SK-N-SH treated with all-trans-retinoic acid at 6 μM for 48 hours (cell line): Measurements from ENCODE around the gene TMTC3.

ENCODE experiments used
- ATAC-seq: fragments of 200-7000 bp; cut with Tn5 transposase; 3 replicates; pipeline ENCODE4 v1.9.1; 2020; ENCODE audit warnings: mild to moderate bottlenecking, moderate library complexity
- ARNTL ChIP-seq: fragments of 450-650 bp; formaldehyde crosslinking; IDR thresholded peaks from 2 replicates; pipeline ENCODE4 v1.5.0; 2020; ENCODE audit warnings: low read depth, mild to moderate bottlenecking, moderate library complexity, borderline replicate concordance
- BACH2 ChIP-seq: fragments of 250-450 bp; sonication (Bioruptor Pico); IDR thresholded peaks from 2 replicates; pipeline ENCODE4 v1.9.0; 2021; ENCODE audit warnings: mild to moderate bottlenecking, borderline replicate concordance
- CSDC2 ChIP-seq: fragments of 250-450 bp; sonication (Bioruptor Pico); IDR thresholded peaks from 2 replicates; pipeline ENCODE4 v1.5.0; 2020; ENCODE audit warnings: mild to moderate bottlenecking, moderate library complexity
- CSRNP3 ChIP-seq: fragments of 250-450 bp; sonication (Bioruptor Pico); IDR thresholded peaks from 2 replicates; pipeline ENCODE4 v1.5.1; 2021; ENCODE audit warnings: mild to moderate bottlenecking, moderate library complexity
- ESRRG ChIP-seq: fragments of 250-450 bp; sonication (Bioruptor Pico); IDR thresholded peaks from 2 replicates; pipeline ENCODE4 v1.6.1; 2021; ENCODE audit warnings: mild to moderate bottlenecking
- GLIS3 ChIP-seq: fragments of 250-450 bp; sonication (Bioruptor Pico); IDR thresholded peaks from 2 replicates; pipeline ENCODE4 v1.5.0; 2020; ENCODE audit warnings: mild to moderate bottlenecking, moderate library complexity
- ISL1 ChIP-seq: fragments of 250-450 bp; sonication (Bioruptor Pico); IDR thresholded peaks from 2 replicates; pipeline ENCODE4 v2.1.2; 2022; ENCODE audit warnings: mild to moderate bottlenecking, moderate library complexity
- PPARA ChIP-seq: fragments of 250-450 bp; sonication (Bioruptor Pico); IDR thresholded peaks from 2 replicates; pipeline ENCODE4 v1.5.0; 2020; ENCODE audit warnings: mild to moderate bottlenecking, borderline replicate concordance
- RARB ChIP-seq: fragments of 250-450 bp; sonication (Bioruptor Pico); IDR thresholded peaks from 2 replicates; pipeline ENCODE4 v1.8.0; 2021; ENCODE audit warnings: mild to moderate bottlenecking, moderate library complexity
- SNAI2 ChIP-seq: fragments of 250-450 bp; sonication (Bioruptor Pico); IDR thresholded peaks from 2 replicates; pipeline ENCODE4 v1.5.0; 2020; ENCODE audit warnings: mild to moderate bottlenecking, moderate library complexity
- TOX ChIP-seq: fragments of 250-450 bp; sonication (Bioruptor Pico); IDR thresholded peaks from 2 replicates; pipeline ENCODE4 v1.8.0; 2021; ENCODE audit warnings: mild to moderate bottlenecking, moderate library complexity, borderline replicate concordance
- TSHZ2 ChIP-seq: fragments of 250-450 bp; sonication (Bioruptor Pico); IDR thresholded peaks from 2 replicates; pipeline ENCODE4 v1.5.0; 2020; ENCODE audit warnings: mild to moderate bottlenecking, moderate library complexity
- ZC3H10 ChIP-seq: fragments of 250-450 bp; sonication (Bioruptor Pico); IDR thresholded peaks from 2 replicates; pipeline ENCODE4 v1.5.1; 2021; ENCODE audit warnings: mild to moderate bottlenecking, moderate library complexity
- ZFP3 ChIP-seq: fragments of 250-450 bp; sonication (Bioruptor Pico); IDR thresholded peaks from 2 replicates; pipeline ENCODE4 v1.5.0; 2020; ENCODE audit warnings: mild to moderate bottlenecking, moderate library complexity
- ZNF565 ChIP-seq: fragments of 450-650 bp; formaldehyde crosslinking; conservative IDR thresholded peaks from 2 replicates; pipeline ENCODE4 v1.5.0; 2020; ENCODE audit warnings: low read depth, mild to moderate bottlenecking, moderate library complexity
- ZNF70 ChIP-seq: fragments of 450-650 bp; formaldehyde crosslinking; IDR thresholded peaks from 2 replicates; pipeline ENCODE4 v1.5.0; 2020; ENCODE audit warnings: mild to moderate bottlenecking, moderate library complexity
- TF ChIP-seq, protein P1 (sequence below): fragments of 250-450 bp; sonication (Bioruptor Pico); IDR thresholded peaks from 2 replicates; pipeline ENCODE4 v1.8.0; 2020; ENCODE audit warnings: mild to moderate bottlenecking, moderate library complexity, borderline replicate concordance
- TF ChIP-seq, protein P2 (sequence below): fragments of 250-450 bp; sonication (Bioruptor Pico); IDR thresholded peaks from 2 replicates; pipeline ENCODE4 v1.5.1; 2020; ENCODE audit warnings: low read depth, mild to moderate bottlenecking, moderate library complexity
- TF ChIP-seq, protein P3 (sequence below): fragments of 250-450 bp; sonication (Bioruptor Pico); IDR thresholded peaks from 2 replicates; pipeline ENCODE4 v1.8.0; 2021; ENCODE audit warnings: low read depth, mild to moderate bottlenecking, moderate library complexity, borderline replicate concordance

The TMTC3 gene

DNA sequence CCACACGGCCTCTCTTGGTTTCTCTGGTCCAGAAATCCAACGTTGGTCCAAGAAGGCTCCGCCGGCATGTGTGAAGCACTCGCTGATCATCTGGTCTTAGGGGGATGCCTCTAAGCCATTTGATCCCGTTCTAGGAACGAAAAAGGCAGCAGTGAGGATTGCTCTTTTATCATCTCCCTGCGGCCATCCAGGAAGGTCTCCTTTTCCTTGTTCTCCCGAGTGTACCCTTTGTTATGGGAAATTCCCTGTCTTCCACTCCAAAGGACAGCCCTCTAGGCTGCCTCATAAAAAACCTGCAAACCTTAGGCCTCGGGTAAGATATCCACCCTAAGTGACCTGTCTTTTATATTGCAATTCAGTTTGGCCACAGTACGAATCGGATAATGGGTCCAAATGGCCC lies 85.8 kb downstream of the TMTC3 start:
- TF ChIP-seq, protein P1, sequence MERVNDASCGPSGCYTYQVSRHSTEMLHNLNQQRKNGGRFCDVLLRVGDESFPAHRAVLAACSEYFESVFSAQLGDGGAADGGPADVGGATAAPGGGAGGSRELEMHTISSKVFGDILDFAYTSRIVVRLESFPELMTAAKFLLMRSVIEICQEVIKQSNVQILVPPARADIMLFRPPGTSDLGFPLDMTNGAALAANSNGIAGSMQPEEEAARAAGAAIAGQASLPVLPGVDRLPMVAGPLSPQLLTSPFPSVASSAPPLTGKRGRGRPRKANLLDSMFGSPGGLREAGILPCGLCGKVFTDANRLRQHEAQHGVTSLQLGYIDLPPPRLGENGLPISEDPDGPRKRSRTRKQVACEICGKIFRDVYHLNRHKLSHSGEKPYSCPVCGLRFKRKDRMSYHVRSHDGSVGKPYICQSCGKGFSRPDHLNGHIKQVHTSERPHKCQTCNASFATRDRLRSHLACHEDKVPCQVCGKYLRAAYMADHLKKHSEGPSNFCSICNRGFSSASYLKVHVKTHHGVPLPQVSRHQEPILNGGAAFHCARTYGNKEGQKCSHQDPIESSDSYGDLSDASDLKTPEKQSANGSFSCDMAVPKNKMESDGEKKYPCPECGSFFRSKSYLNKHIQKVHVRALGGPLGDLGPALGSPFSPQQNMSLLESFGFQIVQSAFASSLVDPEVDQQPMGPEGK (CRISPR knock-in tag): no peak
- no peak for TF ChIP-seq TOX (CRISPR knock-in tag)
- TF ChIP-seq ZFP3 (CRISPR knock-in tag): no peak
- TF ChIP-seq ZNF565 (CRISPR knock-in tag): no peak
- TF ChIP-seq GLIS3 (CRISPR knock-in tag): no peak
- TF ChIP-seq, protein P2, sequence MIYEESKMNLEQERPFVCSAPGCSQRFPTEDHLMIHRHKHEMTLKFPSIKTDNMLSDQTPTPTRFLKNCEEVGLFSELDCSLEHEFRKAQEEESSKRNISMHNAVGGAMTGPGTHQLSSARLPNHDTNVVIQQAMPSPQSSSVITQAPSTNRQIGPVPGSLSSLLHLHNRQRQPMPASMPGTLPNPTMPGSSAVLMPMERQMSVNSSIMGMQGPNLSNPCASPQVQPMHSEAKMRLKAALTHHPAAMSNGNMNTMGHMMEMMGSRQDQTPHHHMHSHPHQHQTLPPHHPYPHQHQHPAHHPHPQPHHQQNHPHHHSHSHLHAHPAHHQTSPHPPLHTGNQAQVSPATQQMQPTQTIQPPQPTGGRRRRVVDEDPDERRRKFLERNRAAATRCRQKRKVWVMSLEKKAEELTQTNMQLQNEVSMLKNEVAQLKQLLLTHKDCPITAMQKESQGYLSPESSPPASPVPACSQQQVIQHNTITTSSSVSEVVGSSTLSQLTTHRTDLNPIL (CRISPR knock-in tag): no peak
- TF ChIP-seq RARB: no peak
- no peak for TF ChIP-seq ISL1
- TF ChIP-seq SNAI2 (CRISPR knock-in tag): no peak
- TF ChIP-seq, protein P3, sequence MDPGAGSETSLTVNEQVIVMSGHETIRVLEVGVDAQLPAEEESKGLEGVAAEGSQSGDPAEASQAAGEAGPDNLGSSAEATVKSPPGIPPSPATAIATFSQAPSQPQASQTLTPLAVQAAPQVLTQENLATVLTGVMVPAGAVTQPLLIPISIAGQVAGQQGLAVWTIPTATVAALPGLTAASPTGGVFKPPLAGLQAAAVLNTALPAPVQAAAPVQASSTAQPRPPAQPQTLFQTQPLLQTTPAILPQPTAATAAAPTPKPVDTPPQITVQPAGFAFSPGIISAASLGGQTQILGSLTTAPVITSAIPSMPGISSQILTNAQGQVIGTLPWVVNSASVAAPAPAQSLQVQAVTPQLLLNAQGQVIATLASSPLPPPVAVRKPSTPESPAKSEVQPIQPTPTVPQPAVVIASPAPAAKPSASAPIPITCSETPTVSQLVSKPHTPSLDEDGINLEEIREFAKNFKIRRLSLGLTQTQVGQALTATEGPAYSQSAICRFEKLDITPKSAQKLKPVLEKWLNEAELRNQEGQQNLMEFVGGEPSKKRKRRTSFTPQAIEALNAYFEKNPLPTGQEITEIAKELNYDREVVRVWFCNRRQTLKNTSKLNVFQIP (CRISPR knock-in tag): no peak
- no peak for TF ChIP-seq PPARA (CRISPR knock-in tag)
- ATAC-seq: no peak

DNA sequence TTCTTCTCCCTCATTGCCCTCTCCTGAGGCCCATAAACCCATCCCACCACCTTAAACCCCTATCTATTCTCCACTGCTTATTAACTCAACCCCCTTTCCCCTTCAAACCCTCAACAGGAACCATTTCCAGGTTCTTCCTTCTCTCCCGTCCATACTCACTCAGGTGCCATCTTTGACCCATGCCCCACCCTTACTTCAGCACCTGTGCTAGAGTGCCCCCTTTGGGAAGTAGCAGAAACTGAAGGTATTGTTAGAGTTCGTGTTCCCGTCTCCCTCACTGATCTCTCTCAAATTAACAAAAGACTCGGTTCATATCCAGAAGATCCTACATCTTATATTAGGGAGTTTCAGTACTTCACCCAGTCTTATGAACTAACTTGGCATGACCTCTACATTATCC lies 86.6 kb downstream of the TMTC3 start:
- no peak for ATAC-seq

More for the DNA sequence above, 86.6 kb downstream of the TMTC3 start:
- TF ChIP-seq CSDC2 (CRISPR knock-in tag) (no peak), GLIS3 (CRISPR knock-in tag) (no peak), ARNTL (CRISPR knock-in tag) (no peak), PPARA (CRISPR knock-in tag) (no peak), TSHZ2 (CRISPR knock-in tag) (no peak), BACH2 (CRISPR knock-in tag) (no peak), CSRNP3 (CRISPR knock-in tag) (no peak), ZNF565 (CRISPR knock-in tag) (no peak), ISL1 (no peak), ZNF70 (no peak), ZC3H10 (CRISPR knock-in tag) (no peak), ESRRG (CRISPR knock-in tag) (no peak), RARB (no peak)
- TF ChIP-seq, protein P1 (CRISPR knock-in tag): no peak
- TF ChIP-seq, protein P3 (CRISPR knock-in tag): no peak
- TF ChIP-seq, all 23 proteins: peak for 0
